ENCODE data around the gene OBP2A. TPM values are rescaled to one million over a fixed set of nuclear protein-coding genes. Genes with fewer than 3 reads are reported as not detected.

OBP2A gene
- total and polyA plus RNA-seq, 5 donors from 2014 or later: not detected

- H3K4me3 ChIP-seq (ENCODE audit: low read depth, low read length): no peak overlapping the region
- DNase-seq (no peak), ATAC-seq (ENCODE audit: low read depth in 2 of 2) (no peak)
- peak overlapping the region; percentile 77 to 92 (median 86) for H3K4me3 Mint-ChIP-seq
- peak overlapping the region; percentile 32 to 89 (median 78) for H3K27ac Mint-ChIP-seq
- no peak overlapping the region for H3K27ac ChIP-seq (ENCODE audit: insufficient read depth, low read length, poor library complexity, severe bottlenecking)
- H3K27me3 ChIP-seq (ENCODE audit: control insufficient read depth, insufficient read depth, low read length): no peaks in the 10 kb centered on the region
- no peaks in the 10 kb centered on the region for H3K9me3 Mint-ChIP-seq
- no peaks in the 10 kb centered on the region for H3K9me3 ChIP-seq (ENCODE audit: control insufficient read depth in 2 of 2, low read length in 2 of 2)
- H3K4me1 ChIP-seq (ENCODE audit: control insufficient read depth, insufficient read depth, low read length, poor library complexity, severe bottlenecking): peaks cover 28% of the 10 kb centered on the region
- peaks cover 23% of the 10 kb centered on the region for H3K36me3 ChIP-seq (ENCODE audit: control insufficient read depth, insufficient read depth, low read length)
- peaks cover 0 to 32% (median 13%) of the 10 kb centered on the region in 4 donors for H3K4me1 Mint-ChIP-seq
- peaks cover 13% of the 10 kb centered on the region for H3K36me3 Mint-ChIP-seq
- H3K27me3 Mint-ChIP-seq: peaks cover 5% of the 10 kb centered on the region
Measured at GRCh38 chr9:135502168-135502872, 43.6 kb upstream of the OBP2A start.

- DNase-seq (no peak), ATAC-seq (ENCODE audit: low read depth in 2 of 2) (no peak)
- Histone ChIP-seq H3K4me1 (ENCODE audit: control insufficient read depth, insufficient read depth, low read length, poor library complexity, severe bottlenecking) (peaks cover 28% of the 10 kb centered on the region), H3K27me3 (ENCODE audit: control insufficient read depth, insufficient read depth, low read length) (no peaks in the 10 kb centered on the region), H3K27ac (ENCODE audit: insufficient read depth, low read length, poor library complexity, severe bottlenecking) (no peak overlapping the region), H3K9me3 (ENCODE audit: control insufficient read depth in 2 of 2, low read length in 2 of 2) (no peaks in the 10 kb centered on the region), H3K36me3 (ENCODE audit: control insufficient read depth, insufficient read depth, low read length) (peaks cover 23% of the 10 kb centered on the region), H3K4me3 (ENCODE audit: low read depth, low read length) (no peak overlapping the region)
- Mint-ChIP-seq H3K27me3 (no peaks in the 10 kb centered on the region), H3K36me3 (peaks cover 13% of the 10 kb centered on the region), H3K4me3 (peak overlapping the region; percentile 15 to 92 (median 68)), H3K9me3 (no peaks in the 10 kb centered on the region), H3K4me1 (peaks cover 0 to 32% (median 13%) of the 10 kb centered on the region in 4 donors), H3K27ac (peak overlapping the region in 1 of 3 donors; percentile 78)
Measured at GRCh38 chr9:135502873-135503321, 43.0 kb upstream of the OBP2A start.

GRCh38 chr9:135503371-135504261 lies 42.3 kb upstream of the OBP2A start:
- Mint-ChIP-seq H3K4me3 (peak overlapping the region; percentile 32 to 88 (median 48)), H3K27me3 (no peaks in the 10 kb centered on the region), H3K36me3 (peaks cover 13% of the 10 kb centered on the region), H3K4me1 (peaks cover 0 to 32% (median 13%) of the 10 kb centered on the region in 4 donors), H3K27ac (no peak overlapping the region), H3K9me3 (peaks cover 0 to under 1% (median 0%) of the 10 kb centered on the region in 7 donors)
- H3K27me3 ChIP-seq (ENCODE audit: control insufficient read depth, insufficient read depth, low read length): no peaks in the 10 kb centered on the region
- H3K4me3 ChIP-seq (ENCODE audit: low read depth, low read length): no peak overlapping the region
- H3K9me3 ChIP-seq (ENCODE audit: control insufficient read depth in 2 of 2, low read length in 2 of 2): no peaks in the 10 kb centered on the region
- H3K36me3 ChIP-seq (ENCODE audit: control insufficient read depth, insufficient read depth, low read length): peaks cover 23% of the 10 kb centered on the region
- H3K4me1 ChIP-seq (ENCODE audit: control insufficient read depth, insufficient read depth, low read length, poor library complexity, severe bottlenecking): peaks cover 28% of the 10 kb centered on the region
- no peak for ATAC-seq (ENCODE audit: low read depth in 2 of 2)
- no peak for DNase-seq
- no peak overlapping the region for H3K27ac ChIP-seq (ENCODE audit: insufficient read depth, low read length, poor library complexity, severe bottlenecking)

- DNase-seq: peak; percentile 19 to 64 (median 35)
- H3K4me1 ChIP-seq (ENCODE audit: control insufficient read depth, insufficient read depth, low read length, poor library complexity, severe bottlenecking): peaks cover 24% of the 10 kb centered on the region
- H3K27ac ChIP-seq (ENCODE audit: insufficient read depth, low read length, poor library complexity, severe bottlenecking): no peak overlapping the region
- Mint-ChIP-seq H3K36me3 (peaks cover 13% of the 10 kb centered on the region), H3K4me1 (peaks cover 0 to 26% (median 13%) of the 10 kb centered on the region in 4 donors), H3K4me3 (peak overlapping the region in 3 of 4 donors; percentile 48 to 55 (median 50)), H3K27ac (no peak overlapping the region), H3K9me3 (peaks cover 0 to 9% (median 3%) of the 10 kb centered on the region in 7 donors), H3K27me3 (peaks cover 4% of the 10 kb centered on the region)
- H3K4me3 ChIP-seq (ENCODE audit: low read depth, low read length): no peak overlapping the region
- peaks cover 23% of the 10 kb centered on the region for H3K36me3 ChIP-seq (ENCODE audit: control insufficient read depth, insufficient read depth, low read length)
- H3K27me3 ChIP-seq (ENCODE audit: control insufficient read depth, insufficient read depth, low read length): no peaks in the 10 kb centered on the region
- H3K9me3 ChIP-seq (ENCODE audit: control insufficient read depth in 2 of 2, low read length in 2 of 2): peaks cover 3 to 6% of the 10 kb centered on the region in 2 experiments
- no peak for ATAC-seq (ENCODE audit: low read depth in 2 of 2)
Measured at GRCh38 chr9:135504262-135505243, 41.4 kb upstream of the OBP2A start.

GRCh38 chr9:135505406-135506187 lies 40.3 kb upstream of the OBP2A start:
- H3K9me3 Mint-ChIP-seq: peaks cover 0 to 10% (median 3%) of the 10 kb centered on the region in 7 donors
- H3K27me3 Mint-ChIP-seq: peaks cover 4% of the 10 kb centered on the region
- Histone ChIP-seq H3K27ac (ENCODE audit: insufficient read depth, low read length, poor library complexity, severe bottlenecking) (no peak overlapping the region), H3K36me3 (ENCODE audit: control insufficient read depth, insufficient read depth, low read length) (peaks cover 23% of the 10 kb centered on the region), H3K4me1 (ENCODE audit: control insufficient read depth, insufficient read depth, low read length, poor library complexity, severe bottlenecking) (peaks cover 17% of the 10 kb centered on the region), H3K27me3 (ENCODE audit: control insufficient read depth, insufficient read depth, low read length) (no peaks in the 10 kb centered on the region), H3K4me3 (ENCODE audit: low read depth, low read length) (no peak overlapping the region), H3K9me3 (ENCODE audit: control insufficient read depth in 2 of 2, low read length in 2 of 2) (peaks cover 4 to 6% of the 10 kb centered on the region in 2 experiments)
- H3K4me3 Mint-ChIP-seq: no peak overlapping the region
- ATAC-seq (ENCODE audit: low read depth in 2 of 2) (no peak), DNase-seq (no peak)
- peaks cover 13% of the 10 kb centered on the region for H3K36me3 Mint-ChIP-seq
- H3K27ac Mint-ChIP-seq: no peak overlapping the region
- peaks cover 0 to 24% (median 13%) of the 10 kb centered on the region in 4 donors for H3K4me1 Mint-ChIP-seq

GRCh38 chr9:135506327-135507103 lies 39.4 kb upstream of the OBP2A start:
- Mint-ChIP-seq H3K4me3 (no peak overlapping the region), H3K27me3 (peaks cover 4% of the 10 kb centered on the region), H3K9me3 (peaks cover 0 to 10% (median 3%) of the 10 kb centered on the region in 7 donors), H3K27ac (no peak overlapping the region), H3K4me1 (peaks cover 0 to 23% (median 13%) of the 10 kb centered on the region in 4 donors), H3K36me3 (peaks cover 13% of the 10 kb centered on the region)
- Histone ChIP-seq H3K4me1 (ENCODE audit: control insufficient read depth, insufficient read depth, low read length, poor library complexity, severe bottlenecking) (peaks cover 12% of the 10 kb centered on the region), H3K27ac (ENCODE audit: insufficient read depth, low read length, poor library complexity, severe bottlenecking) (no peak overlapping the region), H3K27me3 (ENCODE audit: control insufficient read depth, insufficient read depth, low read length) (no peaks in the 10 kb centered on the region), H3K9me3 (ENCODE audit: control insufficient read depth in 2 of 2, low read length in 2 of 2) (peaks cover 4 to 6% of the 10 kb centered on the region in 2 experiments), H3K4me3 (ENCODE audit: low read depth, low read length) (no peak overlapping the region), H3K36me3 (ENCODE audit: control insufficient read depth, insufficient read depth, low read length) (peaks cover 23% of the 10 kb centered on the region)
- DNase-seq (no peak), ATAC-seq (ENCODE audit: low read depth in 2 of 2) (no peak)
